Activated naive CD4-positive, alpha-beta T cell treated with anti-CD3 and anti-CD28 coated beads, Interleukin-2, amount 50 U/mL, for 24 hours (primary cell): ENCODE data around the gene ADCY1.
A peak's percentile ranks its signal among the peaks of the same experiment; 100 is the strongest.
"Not testable (repeated sequence)": the region's sequence is repeated elsewhere in the genome, so short reads cannot be mapped to it uniquely, and the experiment has no call there.

Experiments
- H3K27ac Mint-ChIP-seq: one replicate; pipeline ENCODE4 v1.8.0; 2021; ENCODE audit warnings: mild to moderate bottlenecking, mixed read lengths
- H3K27me3 Mint-ChIP-seq: one replicate; pipeline ENCODE4 v1.8.0; 2021; ENCODE audit warnings: mixed read lengths
- H3K36me3 Mint-ChIP-seq: one replicate; pipeline ENCODE4 v1.8.0; 2021; ENCODE audit warnings: mixed read lengths
- H3K4me1 Mint-ChIP-seq: one replicate; pipeline ENCODE4 v1.8.0; 2021; ENCODE audit warnings: mixed read lengths
- H3K4me3 Mint-ChIP-seq: one replicate; pipeline ENCODE4 v1.8.0; 2021; ENCODE audit warnings: mild to moderate bottlenecking, mixed read lengths
- H3K9me3 Mint-ChIP-seq: one replicate; pipeline ENCODE4 v1.8.0; 2021; ENCODE audit warnings: mixed read lengths

Gene ADCY1

GRCh38 chr7:45718464-45719330 lies 144.5 kb downstream of the ADCY1 start:
- H3K27me3 Mint-ChIP-seq: peaks cover 1% of the 10 kb centered on the region
- no peaks in the 10 kb centered on the region for H3K9me3 Mint-ChIP-seq
- no peak overlapping the region for H3K27ac Mint-ChIP-seq
- peaks cover 1% of the 10 kb centered on the region for H3K36me3 Mint-ChIP-seq
- no peaks in the 10 kb centered on the region for H3K4me1 Mint-ChIP-seq
- no peak overlapping the region for H3K4me3 Mint-ChIP-seq

- Mint-ChIP-seq H3K27me3 (no peaks in the 10 kb centered on the region), H3K27ac (no peak overlapping the region), H3K9me3 (no peaks in the 10 kb centered on the region), H3K4me1 (no peaks in the 10 kb centered on the region), H3K4me3 (no peak overlapping the region), H3K36me3 (peaks cover 15% of the 10 kb centered on the region)
Observed at GRCh38 chr7:45720989-45721388, 146.8 kb downstream of the ADCY1 start.

- Mint-ChIP-seq H3K27me3 (no peaks in the 10 kb centered on the region), H3K4me1 (no peaks in the 10 kb centered on the region), H3K36me3 (peaks cover 20% of the 10 kb centered on the region), H3K9me3 (no peaks in the 10 kb centered on the region), H3K4me3 (no peak overlapping the region), H3K27ac (no peak overlapping the region)
Observed at GRCh38 chr7:45721686-45722598, 147.8 kb downstream of the ADCY1 start.

GRCh38 chr7:45725231-45725630 lies 151.1 kb downstream of the ADCY1 start:
- not testable (repeated sequence) for H3K27ac Mint-ChIP-seq, H3K4me3 Mint-ChIP-seq, H3K4me1 Mint-ChIP-seq, H3K27me3 Mint-ChIP-seq, H3K9me3 Mint-ChIP-seq
- H3K36me3 Mint-ChIP-seq: peaks cover 29% of the 10 kb centered on the region

GRCh38 chr7:45726883-45727282 lies 152.7 kb downstream of the ADCY1 start:
- H3K36me3 Mint-ChIP-seq: peaks cover 30% of the 10 kb centered on the region
- H3K27ac Mint-ChIP-seq: no peak overlapping the region
- peaks cover 5% of the 10 kb centered on the region for H3K9me3 Mint-ChIP-seq
- no peaks in the 10 kb centered on the region for H3K27me3 Mint-ChIP-seq
- H3K4me1 Mint-ChIP-seq: no peaks in the 10 kb centered on the region
- H3K4me3 Mint-ChIP-seq: no peak overlapping the region

- not testable (repeated sequence) for H3K9me3 Mint-ChIP-seq, H3K27me3 Mint-ChIP-seq, H3K27ac Mint-ChIP-seq, H3K4me1 Mint-ChIP-seq, H3K4me3 Mint-ChIP-seq
- H3K36me3 Mint-ChIP-seq: peaks cover 15% of the 10 kb centered on the region
Observed at GRCh38 chr7:45731692-45732443, 157.7 kb downstream of the ADCY1 start.

- not testable (repeated sequence) for H3K4me3 Mint-ChIP-seq, H3K27ac Mint-ChIP-seq, H3K9me3 Mint-ChIP-seq, H3K27me3 Mint-ChIP-seq, H3K4me1 Mint-ChIP-seq
- peaks cover 30% of the 10 kb centered on the region for H3K36me3 Mint-ChIP-seq
Observed at GRCh38 chr7:45738920-45739319, 164.8 kb downstream of the ADCY1 start.

- not testable (repeated sequence) for H3K27me3 Mint-ChIP-seq, H3K27ac Mint-ChIP-seq, H3K9me3 Mint-ChIP-seq, H3K4me3 Mint-ChIP-seq, H3K4me1 Mint-ChIP-seq
- H3K36me3 Mint-ChIP-seq: peaks cover 36% of the 10 kb centered on the region
Observed at GRCh38 chr7:45740573-45740972, 166.4 kb downstream of the ADCY1 start.

- H3K36me3 Mint-ChIP-seq: peaks cover 22% of the 10 kb centered on the region
- H3K4me3 Mint-ChIP-seq, H3K9me3 Mint-ChIP-seq, H3K4me1 Mint-ChIP-seq, H3K27me3 Mint-ChIP-seq, H3K27ac Mint-ChIP-seq: not testable (repeated sequence)
Observed at GRCh38 chr7:45748976-45749375, 174.8 kb downstream of the ADCY1 start.

GRCh38 chr7:45751352-45751751 lies 177.2 kb downstream of the ADCY1 start:
- H3K4me1 Mint-ChIP-seq, H3K4me3 Mint-ChIP-seq, H3K27ac Mint-ChIP-seq, H3K9me3 Mint-ChIP-seq, H3K27me3 Mint-ChIP-seq: not testable (repeated sequence)
- H3K36me3 Mint-ChIP-seq: peaks cover 14% of the 10 kb centered on the region

- not testable (repeated sequence) for H3K4me1 Mint-ChIP-seq, H3K27me3 Mint-ChIP-seq, H3K27ac Mint-ChIP-seq, H3K9me3 Mint-ChIP-seq, H3K4me3 Mint-ChIP-seq
- peaks cover 14% of the 10 kb centered on the region for H3K36me3 Mint-ChIP-seq
Observed at GRCh38 chr7:45756333-45756732, 182.2 kb downstream of the ADCY1 start.

GRCh38 chr7:45756757-45757156 lies 182.6 kb downstream of the ADCY1 start:
- peak overlapping the region; percentile 30 for H3K27ac Mint-ChIP-seq
- not testable (repeated sequence) for H3K4me1 Mint-ChIP-seq, H3K4me3 Mint-ChIP-seq, H3K27me3 Mint-ChIP-seq, H3K9me3 Mint-ChIP-seq, H3K36me3 Mint-ChIP-seq

GRCh38 chr7:45759464-45759863 lies 185.3 kb downstream of the ADCY1 start:
- H3K27ac Mint-ChIP-seq, H3K9me3 Mint-ChIP-seq, H3K27me3 Mint-ChIP-seq, H3K4me3 Mint-ChIP-seq: not testable (repeated sequence)
- peaks cover 22% of the 10 kb centered on the region for H3K4me1 Mint-ChIP-seq
- peaks cover 13% of the 10 kb centered on the region for H3K36me3 Mint-ChIP-seq

GRCh38 chr7:45761545-45762205 lies 187.5 kb downstream of the ADCY1 start:
- Mint-ChIP-seq H3K36me3 (peaks cover 13% of the 10 kb centered on the region), H3K4me1 (peaks cover 22% of the 10 kb centered on the region)
- H3K27me3 Mint-ChIP-seq, H3K9me3 Mint-ChIP-seq, H3K27ac Mint-ChIP-seq, H3K4me3 Mint-ChIP-seq: not testable (repeated sequence)

- H3K27me3 Mint-ChIP-seq, H3K36me3 Mint-ChIP-seq: not testable (repeated sequence)
Observed at GRCh38 chr7:45762225-45762994, 188.2 kb downstream of the ADCY1 start.

More at GRCh38 chr7:45762225-45762994, 188.2 kb downstream of the ADCY1 start:
- not testable (repeated sequence) for H3K9me3 Mint-ChIP-seq, H3K27ac Mint-ChIP-seq, H3K4me3 Mint-ChIP-seq
- peaks cover 22% of the 10 kb centered on the region for H3K4me1 Mint-ChIP-seq
